Sigmoid colon (tissue), 4 donors: Measurements from ENCODE around the gene MIA3.

Experiments
- EP300 ChIP-seq, 4 donors: sonication (generic); formaldehyde crosslinking; IDR thresholded peaks; one replicate each; pipeline ENCODE4 v1.6.1; 2017; ENCODE audit warnings: antibody characterized with exemption in 4 of 4
- POLR2A ChIP-seq, 2 donors: fragments of 450-650 bp; IDR thresholded peaks; one replicate each; pipeline ENCODE4 v1.6.1; 2016; ENCODE audit warnings: antibody characterized with exemption in 2 of 2, mild to moderate bottlenecking in 2 of 2, moderate library complexity in 2 of 2
- POLR2AphosphoS5 ChIP-seq, 4 donors: sonication (generic); formaldehyde crosslinking; IDR thresholded peaks; one replicate each; pipeline ENCODE4 v1.6.1; 2017; ENCODE audit warnings: antibody characterized with exemption in 4 of 4
- TF ChIP-seq, protein P1 (sequence below), 4 experiments: fragments of 450-650 bp in 3 of 4; fragments of 200-600 bp in 1 of 4; IDR thresholded peaks; one replicate each; pipeline ENCODE4 v1.5.1; 2016 to 2019; ENCODE audit warnings: antibody characterized with exemption in 4 of 4, mild to moderate bottlenecking in 3 of 4, moderate library complexity in 2 of 4

GRCh38 chr1:222657899-222658298 lies 40.0 kb downstream of the MIA3 start:
- no peak for TF ChIP-seq EP300 (IDR thresholded peaks at IDR 0.05)
- TF ChIP-seq, protein P1, sequence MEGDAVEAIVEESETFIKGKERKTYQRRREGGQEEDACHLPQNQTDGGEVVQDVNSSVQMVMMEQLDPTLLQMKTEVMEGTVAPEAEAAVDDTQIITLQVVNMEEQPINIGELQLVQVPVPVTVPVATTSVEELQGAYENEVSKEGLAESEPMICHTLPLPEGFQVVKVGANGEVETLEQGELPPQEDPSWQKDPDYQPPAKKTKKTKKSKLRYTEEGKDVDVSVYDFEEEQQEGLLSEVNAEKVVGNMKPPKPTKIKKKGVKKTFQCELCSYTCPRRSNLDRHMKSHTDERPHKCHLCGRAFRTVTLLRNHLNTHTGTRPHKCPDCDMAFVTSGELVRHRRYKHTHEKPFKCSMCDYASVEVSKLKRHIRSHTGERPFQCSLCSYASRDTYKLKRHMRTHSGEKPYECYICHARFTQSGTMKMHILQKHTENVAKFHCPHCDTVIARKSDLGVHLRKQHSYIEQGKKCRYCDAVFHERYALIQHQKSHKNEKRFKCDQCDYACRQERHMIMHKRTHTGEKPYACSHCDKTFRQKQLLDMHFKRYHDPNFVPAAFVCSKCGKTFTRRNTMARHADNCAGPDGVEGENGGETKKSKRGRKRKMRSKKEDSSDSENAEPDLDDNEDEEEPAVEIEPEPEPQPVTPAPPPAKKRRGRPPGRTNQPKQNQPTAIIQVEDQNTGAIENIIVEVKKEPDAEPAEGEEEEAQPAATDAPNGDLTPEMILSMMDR (IDR thresholded peaks at IDR 0.05): no peak
- no peak for TF ChIP-seq POLR2AphosphoS5 (IDR thresholded peaks at IDR 0.05)
- no peak for TF ChIP-seq POLR2A (IDR thresholded peaks at IDR 0.05)
